HG03571 (cell line): ENCODE results near the gene PRPF31.

ENCODE experiments used
- ATAC-seq: cut with Tn5 transposase; IDR thresholded peaks from one replicate; pipeline ENCODE4 v1.9.1; 2021; ENCODE audit not compliant: unreplicated experiment

PRPF31 gene

GRCh38 chr19:54138489-54139256 is 23.1 kb downstream of the PRPF31 start:
- ATAC-seq, result no peak

GRCh38 chr19:54141356-54141755 is 25.8 kb downstream of the PRPF31 start:
- ATAC-seq, result no peak

GRCh38 chr19:54142166-54142780 is 26.7 kb downstream of the PRPF31 start:
- no peak for ATAC-seq

- ATAC-seq, result no peak
Observed at GRCh38 chr19:54145541-54146158, 30.1 kb downstream of the PRPF31 start.

GRCh38 chr19:54147676-54148075 is 32.1 kb downstream of the PRPF31 start:
- no peak for ATAC-seq

GRCh38 chr19:54148158-54148557 is 32.6 kb downstream of the PRPF31 start:
- no peak for ATAC-seq

GRCh38 chr19:54149021-54149812 is 33.7 kb downstream of the PRPF31 start:
- ATAC-seq, result no peak

- no peak for ATAC-seq
Observed at GRCh38 chr19:54151362-54152035, 35.9 kb downstream of the PRPF31 start.

GRCh38 chr19:54152267-54152666 is 36.7 kb downstream of the PRPF31 start:
- no peak for ATAC-seq

- ATAC-seq, result no peak
Observed at GRCh38 chr19:54152878-54153524, 37.4 kb downstream of the PRPF31 start.

GRCh38 chr19:54153731-54154326 is 38.3 kb downstream of the PRPF31 start:
- ATAC-seq, result no peak

- ATAC-seq, result no peak
Observed at GRCh38 chr19:54154603-54155345, 39.2 kb downstream of the PRPF31 start.

GRCh38 chr19:54155694-54156093 is 40.1 kb downstream of the PRPF31 start:
- ATAC-seq, result no peak

GRCh38 chr19:54156490-54156889 is 40.9 kb downstream of the PRPF31 start:
- no peak for ATAC-seq

GRCh38 chr19:54156953-54157352 is 41.4 kb downstream of the PRPF31 start:
- ATAC-seq, result no peak

- ATAC-seq, result no peak
Observed at GRCh38 chr19:54158812-54159351, 43.3 kb downstream of the PRPF31 start.

- peak; percentile 87 for ATAC-seq
Observed at GRCh38 chr19:54159352-54160181, 44.0 kb downstream of the PRPF31 start, which contains the start of gene LENG1. Gene LENG1, minus strand, starts transcription at chr19:54159721. Its CDS starts 26 bp downstream, at chr19:54159695.
